ENCODE results near the gene S100A2.

DNA sequence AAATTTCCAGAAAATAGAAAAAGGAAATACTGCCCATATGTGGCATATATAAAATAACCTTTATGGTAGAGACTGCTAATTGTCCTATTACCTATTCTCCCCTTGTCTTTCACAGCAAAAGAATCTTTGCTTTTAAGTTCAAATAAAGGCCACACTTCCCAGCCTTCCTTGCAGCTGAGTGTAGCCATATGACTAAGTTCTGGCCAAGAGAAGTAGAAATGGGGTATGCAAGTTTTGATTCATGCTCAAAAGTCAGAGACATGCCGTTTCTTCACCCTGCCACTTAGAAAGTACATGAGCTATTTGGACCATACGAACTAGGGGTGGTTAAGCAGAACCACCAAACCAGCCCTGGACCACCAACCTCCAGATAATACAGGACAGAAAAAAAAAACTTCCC, 18.3 kb upstream of the S100A2 start:
- TF ChIP-seq, protein P1, sequence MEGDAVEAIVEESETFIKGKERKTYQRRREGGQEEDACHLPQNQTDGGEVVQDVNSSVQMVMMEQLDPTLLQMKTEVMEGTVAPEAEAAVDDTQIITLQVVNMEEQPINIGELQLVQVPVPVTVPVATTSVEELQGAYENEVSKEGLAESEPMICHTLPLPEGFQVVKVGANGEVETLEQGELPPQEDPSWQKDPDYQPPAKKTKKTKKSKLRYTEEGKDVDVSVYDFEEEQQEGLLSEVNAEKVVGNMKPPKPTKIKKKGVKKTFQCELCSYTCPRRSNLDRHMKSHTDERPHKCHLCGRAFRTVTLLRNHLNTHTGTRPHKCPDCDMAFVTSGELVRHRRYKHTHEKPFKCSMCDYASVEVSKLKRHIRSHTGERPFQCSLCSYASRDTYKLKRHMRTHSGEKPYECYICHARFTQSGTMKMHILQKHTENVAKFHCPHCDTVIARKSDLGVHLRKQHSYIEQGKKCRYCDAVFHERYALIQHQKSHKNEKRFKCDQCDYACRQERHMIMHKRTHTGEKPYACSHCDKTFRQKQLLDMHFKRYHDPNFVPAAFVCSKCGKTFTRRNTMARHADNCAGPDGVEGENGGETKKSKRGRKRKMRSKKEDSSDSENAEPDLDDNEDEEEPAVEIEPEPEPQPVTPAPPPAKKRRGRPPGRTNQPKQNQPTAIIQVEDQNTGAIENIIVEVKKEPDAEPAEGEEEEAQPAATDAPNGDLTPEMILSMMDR (conservative IDR thresholded peaks at IDR 0.05): no peak
- TF ChIP-seq ZFX (IDR thresholded peaks at IDR 0.05): no peak
